Measurements from ENCODE around the gene ADGRG1.

DNA sequence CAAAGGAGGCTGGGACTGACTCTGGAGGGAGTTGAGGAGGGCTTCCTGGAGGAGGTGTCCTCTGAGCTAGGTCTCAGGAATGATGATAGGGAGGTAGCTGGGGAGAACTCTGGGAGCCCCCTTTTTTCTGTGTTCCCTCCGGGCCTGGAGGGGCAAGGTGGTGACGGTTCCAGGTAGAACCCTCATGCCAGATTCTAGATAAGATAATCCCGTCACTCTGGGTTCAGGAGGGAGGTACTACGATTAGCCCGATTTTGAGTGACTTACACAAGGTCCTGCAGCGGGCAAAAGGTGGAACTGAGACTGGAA lies 21.0 kb downstream of the ADGRG1 start:
- TF ChIP-seq, protein P1, sequence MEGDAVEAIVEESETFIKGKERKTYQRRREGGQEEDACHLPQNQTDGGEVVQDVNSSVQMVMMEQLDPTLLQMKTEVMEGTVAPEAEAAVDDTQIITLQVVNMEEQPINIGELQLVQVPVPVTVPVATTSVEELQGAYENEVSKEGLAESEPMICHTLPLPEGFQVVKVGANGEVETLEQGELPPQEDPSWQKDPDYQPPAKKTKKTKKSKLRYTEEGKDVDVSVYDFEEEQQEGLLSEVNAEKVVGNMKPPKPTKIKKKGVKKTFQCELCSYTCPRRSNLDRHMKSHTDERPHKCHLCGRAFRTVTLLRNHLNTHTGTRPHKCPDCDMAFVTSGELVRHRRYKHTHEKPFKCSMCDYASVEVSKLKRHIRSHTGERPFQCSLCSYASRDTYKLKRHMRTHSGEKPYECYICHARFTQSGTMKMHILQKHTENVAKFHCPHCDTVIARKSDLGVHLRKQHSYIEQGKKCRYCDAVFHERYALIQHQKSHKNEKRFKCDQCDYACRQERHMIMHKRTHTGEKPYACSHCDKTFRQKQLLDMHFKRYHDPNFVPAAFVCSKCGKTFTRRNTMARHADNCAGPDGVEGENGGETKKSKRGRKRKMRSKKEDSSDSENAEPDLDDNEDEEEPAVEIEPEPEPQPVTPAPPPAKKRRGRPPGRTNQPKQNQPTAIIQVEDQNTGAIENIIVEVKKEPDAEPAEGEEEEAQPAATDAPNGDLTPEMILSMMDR (IDR thresholded peaks at IDR 0.05): no peak
- TF ChIP-seq POLR2A (IDR thresholded peaks at IDR 0.05): no peak
